ENCODE measurements around the gene HSPA5.

The HSPA5 gene

DNA sequence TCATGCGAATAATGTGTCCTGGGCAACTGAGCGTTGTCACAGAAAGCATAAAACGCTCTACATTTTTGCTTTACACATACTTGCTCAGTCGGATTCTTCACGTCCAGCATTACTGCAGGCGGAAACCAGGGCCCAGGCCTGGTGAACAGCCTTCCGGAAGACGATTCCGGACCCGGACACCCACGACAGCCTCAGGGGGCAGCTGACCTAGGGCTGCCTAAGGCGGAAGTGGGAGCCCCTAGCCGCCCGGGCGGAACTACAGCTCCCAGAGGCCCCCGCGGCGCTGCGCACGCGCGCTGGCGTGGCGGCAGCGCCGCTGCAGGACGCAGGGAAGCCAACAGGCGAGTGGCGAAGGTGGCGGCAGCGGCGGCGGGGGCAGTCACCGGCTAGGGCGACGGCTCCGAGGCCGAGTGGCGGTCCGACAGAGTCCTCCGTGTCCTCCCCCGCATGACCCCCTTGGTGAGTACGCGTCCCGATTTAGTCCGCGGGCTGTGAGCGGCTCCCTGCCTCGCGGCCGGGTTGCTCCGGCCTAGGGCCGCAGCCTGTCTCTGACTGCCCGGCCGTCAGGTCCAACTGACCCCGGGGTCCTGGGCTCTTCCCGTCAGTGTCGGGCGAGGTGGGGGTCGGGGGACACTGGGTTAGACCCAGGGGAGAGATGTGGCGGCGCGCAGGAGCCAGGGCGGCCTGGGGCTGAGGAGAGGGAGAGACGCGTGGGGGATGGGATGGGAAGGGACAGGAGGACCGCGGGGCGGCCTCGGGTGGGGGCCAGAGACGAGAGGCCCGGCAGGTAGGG, 20.6 kb upstream of the HSPA5 start, which contains the start of gene GAPVD1:
GAPVD1 (plus strand) TSS at position 326 of the 793 bp plus-strand sequence. CDS start 37,096 bp downstream, outside the sequence.
- H3K79me2 ChIP-seq (ENCODE audit: low read length), result peaks cover 48% of the 10 kb centered on the region
- peak within 1 kb of the TSS; percentile 89 for H3K9ac ChIP-seq (ENCODE audit: low read length)
- peak within 1 kb of the TSS; percentile 96 for H3K4me3 ChIP-seq (ENCODE audit: low read length)
- peaks cover 22% of the 10 kb centered on the region; the same call in 1 of the 2 replicates for H4K20me1 ChIP-seq (ENCODE audit: insufficient read depth, low read length)
- H2AFZ ChIP-seq (ENCODE audit: low read depth, low read length), result peak within 1 kb of the TSS; percentile 99
- TF ChIP-seq, protein P1, sequence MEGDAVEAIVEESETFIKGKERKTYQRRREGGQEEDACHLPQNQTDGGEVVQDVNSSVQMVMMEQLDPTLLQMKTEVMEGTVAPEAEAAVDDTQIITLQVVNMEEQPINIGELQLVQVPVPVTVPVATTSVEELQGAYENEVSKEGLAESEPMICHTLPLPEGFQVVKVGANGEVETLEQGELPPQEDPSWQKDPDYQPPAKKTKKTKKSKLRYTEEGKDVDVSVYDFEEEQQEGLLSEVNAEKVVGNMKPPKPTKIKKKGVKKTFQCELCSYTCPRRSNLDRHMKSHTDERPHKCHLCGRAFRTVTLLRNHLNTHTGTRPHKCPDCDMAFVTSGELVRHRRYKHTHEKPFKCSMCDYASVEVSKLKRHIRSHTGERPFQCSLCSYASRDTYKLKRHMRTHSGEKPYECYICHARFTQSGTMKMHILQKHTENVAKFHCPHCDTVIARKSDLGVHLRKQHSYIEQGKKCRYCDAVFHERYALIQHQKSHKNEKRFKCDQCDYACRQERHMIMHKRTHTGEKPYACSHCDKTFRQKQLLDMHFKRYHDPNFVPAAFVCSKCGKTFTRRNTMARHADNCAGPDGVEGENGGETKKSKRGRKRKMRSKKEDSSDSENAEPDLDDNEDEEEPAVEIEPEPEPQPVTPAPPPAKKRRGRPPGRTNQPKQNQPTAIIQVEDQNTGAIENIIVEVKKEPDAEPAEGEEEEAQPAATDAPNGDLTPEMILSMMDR (IDR thresholded peaks at IDR 0.05; ENCODE audit: low read depth, low read length), result peak; percentile 32
- TF ChIP-seq EZH2phosphoT487 (IDR thresholded peaks at IDR 0.05; ENCODE audit: low read depth), result no peak
- H3K27ac ChIP-seq (ENCODE audit: low read length), result peak within 1 kb of the TSS; percentile 92
- H3K4me2 ChIP-seq (ENCODE audit: low read length), result peak within 1 kb of the TSS; percentile 80
- H3K9me3 ChIP-seq (ENCODE audit: insufficient read depth, low read length), result 0 out of 2 replicates have a peak, but pooled peaks cover 3% of the 10 kb centered on the region
- no peaks in the 10 kb centered on the region for H3K27me3 ChIP-seq (ENCODE audit: low read depth, low read length)
- peaks cover 7% of the 10 kb centered on the region for H3K36me3 ChIP-seq (replicated peaks; ENCODE audit: low read depth, low read length)
- H3K4me1 ChIP-seq (ENCODE audit: low read length), result peaks cover 27% of the 10 kb centered on the region

DNA sequence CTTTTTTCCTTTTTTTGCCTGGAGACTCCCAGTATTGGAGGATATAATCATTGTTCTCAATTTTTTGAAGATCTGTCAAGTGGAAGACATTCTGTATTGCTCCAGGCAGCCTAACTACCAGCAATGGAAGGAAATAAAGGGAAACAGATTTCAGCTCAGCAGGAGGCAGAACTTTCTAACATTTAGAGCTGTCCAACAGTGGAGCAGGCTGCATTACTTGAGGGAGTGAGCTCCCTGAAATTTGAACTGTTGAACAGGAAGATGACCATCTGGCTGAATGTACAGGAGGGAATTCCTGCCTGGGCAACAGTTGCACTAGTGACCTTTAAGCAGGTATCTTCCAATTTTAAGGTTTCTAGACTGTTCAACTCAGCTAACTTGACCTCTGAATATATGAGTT, 19.4 kb upstream of the HSPA5 start:
- Histone ChIP-seq H3K4me1 (ENCODE audit: low read length) (peaks cover 27% of the 10 kb centered on the region), H3K27ac (ENCODE audit: low read length) (peak overlapping the region; percentile 92; the same call in 1 of the 2 replicates), H3K9me3 (ENCODE audit: insufficient read depth, low read length) (0 out of 2 replicates have a peak, but pooled peaks cover 3% of the 10 kb centered on the region), H3K4me2 (ENCODE audit: low read length) (peak overlapping the region; percentile 80), H3K4me3 (ENCODE audit: low read length) (peak overlapping the region; percentile 96), H3K9ac (ENCODE audit: low read length) (no peak overlapping the region), H3K27me3 (ENCODE audit: low read depth, low read length) (no peaks in the 10 kb centered on the region), H3K36me3 (replicated peaks; ENCODE audit: low read depth, low read length) (peaks cover 7% of the 10 kb centered on the region), H3K79me2 (ENCODE audit: low read length) (peaks cover 39% of the 10 kb centered on the region), H4K20me1 (ENCODE audit: insufficient read depth, low read length) (peaks cover 20% of the 10 kb centered on the region; the same call in 1 of the 2 replicates), H2AFZ (ENCODE audit: low read depth, low read length) (no peak overlapping the region; the same call in 1 of the 2 replicates)
- TF ChIP-seq, protein P1 (IDR thresholded peaks at IDR 0.05; ENCODE audit: low read depth, low read length), result no peak
- no peak for TF ChIP-seq EZH2phosphoT487 (IDR thresholded peaks at IDR 0.05; ENCODE audit: low read depth)

DNA sequence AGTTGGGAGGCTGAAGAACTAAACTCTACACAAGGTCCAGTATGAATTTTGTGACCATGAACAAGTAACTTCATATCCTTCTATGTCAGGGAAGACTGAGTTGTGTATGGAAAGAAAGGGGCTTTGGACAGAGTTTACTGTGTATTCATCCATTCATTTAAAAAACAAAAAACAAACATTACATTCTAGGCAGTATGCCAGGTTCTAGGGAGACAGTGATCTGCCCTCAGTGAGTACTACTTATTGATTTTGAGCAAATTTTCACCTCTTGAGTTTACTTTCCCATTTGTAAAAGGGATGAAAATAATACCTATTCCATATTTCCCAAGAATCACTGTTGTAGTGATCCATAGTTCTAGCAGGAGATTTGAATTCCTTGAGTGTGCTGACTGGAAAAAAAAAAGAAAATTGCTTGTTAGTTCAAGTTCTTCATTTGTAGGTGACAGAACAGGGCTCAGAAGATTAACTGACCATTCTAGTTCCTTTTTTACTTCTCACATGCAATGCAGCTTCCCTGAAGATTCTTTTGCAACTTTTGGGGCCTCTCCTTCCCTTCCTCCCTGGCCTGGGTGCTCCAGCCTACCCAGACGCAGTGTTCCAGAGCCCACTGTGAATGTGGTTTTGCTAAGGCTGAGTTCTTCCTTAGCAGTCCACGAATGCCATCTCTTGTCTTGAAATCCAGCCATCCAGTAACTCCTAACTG, 17.8 kb upstream of the HSPA5 start:
- H3K27ac ChIP-seq (ENCODE audit: low read length), result peak overlapping the region; percentile 12; the same call in 1 of the 2 replicates
- peaks cover 13% of the 10 kb centered on the region; the same call in 1 of the 2 replicates for H4K20me1 ChIP-seq (ENCODE audit: insufficient read depth, low read length)
- H3K9ac ChIP-seq (ENCODE audit: low read length), result no peak overlapping the region
- peaks cover 24% of the 10 kb centered on the region for H3K79me2 ChIP-seq (ENCODE audit: low read length)
- peaks cover 20% of the 10 kb centered on the region for H3K4me1 ChIP-seq (ENCODE audit: low read length)
- H3K4me2 ChIP-seq (ENCODE audit: low read length), result peak overlapping the region; percentile 18; the same call in 1 of the 2 replicates
- no peaks in the 10 kb centered on the region for H3K27me3 ChIP-seq (ENCODE audit: low read depth, low read length)
- H3K4me3 ChIP-seq (ENCODE audit: low read length), result no peak overlapping the region
- TF ChIP-seq EZH2phosphoT487 (IDR thresholded peaks at IDR 0.05; ENCODE audit: low read depth), result no peak
- TF ChIP-seq, protein P1 (IDR thresholded peaks at IDR 0.05; ENCODE audit: low read depth, low read length), result no peak
- H3K36me3 ChIP-seq (replicated peaks; ENCODE audit: low read depth, low read length), result peaks cover 3% of the 10 kb centered on the region
- H3K9me3 ChIP-seq (ENCODE audit: insufficient read depth, low read length), result 0 out of 2 replicates have a peak, but pooled peaks cover 3% of the 10 kb centered on the region
- H2AFZ ChIP-seq (ENCODE audit: low read depth, low read length), result 0 out of 2 replicates have a peak overlapping the region, but pooled peaks have one; percentile 27

All from OCI-LY3 (cell line).